BJ (cell line): ENCODE measurements around the gene PTCSC3. TPM values are rescaled to one million over a fixed set of nuclear protein-coding genes. Genes with fewer than 3 reads are reported as not detected.

ENCODE experiments used
- CTCF ChIA-PET: fragments of 350-600 bp; formaldehyde crosslinking; extraction: SDS; loops from one replicate; lab custom pipeline; 2021; ENCODE audit warnings: antibody characterized with exemption, inconsistent platforms; lab: Yijun Ruan, JAX
- POLR2A ChIA-PET: fragments of 300-600 bp; sonication (Branson Sonifier 250); formaldehyde crosslinking; extraction: SDS; loops from one replicate; lab custom pipeline; 2021; ENCODE audit warnings: antibody characterized with exemption; lab: Charles Lee
- DNase-seq: peaks from one replicate; pipeline ENCODE4 v3.0.0-alpha.2; 2011; ENCODE audit warnings: low read depth
- H3K27me3 ChIP-seq: 2 replicates; pipeline ENCODE4 v1.6.0; 2011; ENCODE audit warnings: low read length; ENCODE audit not compliant: control insufficient read depth, insufficient read depth
- H3K36me3 ChIP-seq: 2 replicates; pipeline ENCODE4 v1.5.1; 2011; ENCODE audit warnings: low read length; ENCODE audit not compliant: control insufficient read depth, insufficient read depth
- H3K4me3 ChIP-seq: 2 replicates; pipeline ENCODE4 v1.5.1; 2011; ENCODE audit warnings: low read depth, mild to moderate bottlenecking, control low read depth, low read length
- CTCF ChIP-seq: IDR thresholded peaks from 2 replicates; pipeline ENCODE4 v1.5.1; 2011; ENCODE audit warnings: low read depth, mild to moderate bottlenecking, control low read depth, inconsistent platforms, low read length, moderate library complexity; ENCODE audit not compliant: insufficient read depth
- polyA minus RNA-seq: library from RNA; depleted of rRNA, polyadenylated mRNA; stranded (reverse); fragments of >200 nt; gene quantifications from 2 replicates; pipeline ENCODE4 v1.2.3, GENCODE V29; 2011; rRNA and poly(A)+ RNA removed
- polyA plus RNA-seq: library from polyadenylated mRNA; depleted of rRNA; stranded (reverse); fragments of >200 nt; gene quantifications from 2 replicates; pipeline ENCODE4 v1.2.3, GENCODE V29; 2011; rRNA removed

PTCSC3 gene
- polyA plus RNA-seq (not detected in 2 replicates), polyA minus RNA-seq (not detected in 2 replicates)

GRCh38 chr14:36176524-36176923, at the start of gene PTCSC3:
Gene PTCSC3, minus strand, starts transcription at chr14:36176722.
- POLR2A ChIA-PET = no interaction called here

GRCh38 chr14:36226164-36226563, 49.6 kb upstream of the PTCSC3 start:
- ChIA-PET POLR2A (no interaction called here), CTCF (interaction anchor here (1.4 kb wide), 1 partner anchor 156 kb away, joined by 5 read pairs; no protein-coding TSS in a partner anchor)
- DNase-seq = no peak
- no peaks in the 10 kb centered on the region for H3K27me3 ChIP-seq
- no peaks in the 10 kb centered on the region for H3K36me3 ChIP-seq
- no peak overlapping the region for H3K4me3 ChIP-seq
- no peak for TF ChIP-seq CTCF

More at GRCh38 chr14:36176524-36176923, at the start of gene PTCSC3:
- Histone ChIP-seq H3K4me3 (no peak within 1 kb of the TSS), H3K27me3 (no peaks in the 10 kb centered on the region), H3K36me3 (no peaks in the 10 kb centered on the region)
- TF ChIP-seq CTCF = no peak
- DNase-seq = no peak
- CTCF ChIA-PET = interaction anchor here (1.0 kb wide), 1 partner anchor 106 kb away, joined by 3 read pairs; no protein-coding TSS in a partner anchor

DNA sequence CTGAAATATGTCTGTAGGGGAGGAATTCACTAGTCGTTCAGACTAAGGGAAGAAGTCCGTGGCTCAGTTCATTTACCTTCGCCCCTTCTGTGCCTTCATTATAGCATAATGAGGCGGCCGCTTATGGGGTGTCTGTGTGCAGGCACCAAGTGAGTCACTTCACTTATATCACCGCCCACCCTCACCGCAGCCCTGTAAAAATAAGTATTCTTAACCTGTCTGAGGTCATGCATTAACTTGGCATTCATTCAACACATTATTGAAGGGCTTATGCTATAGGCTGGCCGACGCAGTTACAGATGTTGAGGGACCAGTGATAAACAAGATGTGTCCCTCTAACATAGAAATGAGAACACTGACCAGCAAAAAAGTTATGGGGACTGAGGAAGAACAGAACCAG, 47.7 kb upstream of the PTCSC3 start:
- ChIA-PET POLR2A (no interaction called here), CTCF (no interaction called here)
- TF ChIP-seq CTCF = no peak
- H3K27me3 ChIP-seq = no peaks in the 10 kb centered on the region
- no peak overlapping the region for H3K4me3 ChIP-seq
- DNase-seq = no peak
- no peaks in the 10 kb centered on the region for H3K36me3 ChIP-seq

- H3K36me3 ChIP-seq = no peaks in the 10 kb centered on the region
- no peak overlapping the region for H3K4me3 ChIP-seq
- ChIA-PET POLR2A (no interaction called here), CTCF (interaction anchor here (1.2 kb wide), 1 partner anchor 10 kb away, joined by 3 read pairs; no protein-coding TSS in a partner anchor)
- DNase-seq = no peak
- no peak for TF ChIP-seq CTCF
- H3K27me3 ChIP-seq = no peaks in the 10 kb centered on the region
Observed at GRCh38 chr14:36223558-36223957, 47.0 kb upstream of the PTCSC3 start.

DNA sequence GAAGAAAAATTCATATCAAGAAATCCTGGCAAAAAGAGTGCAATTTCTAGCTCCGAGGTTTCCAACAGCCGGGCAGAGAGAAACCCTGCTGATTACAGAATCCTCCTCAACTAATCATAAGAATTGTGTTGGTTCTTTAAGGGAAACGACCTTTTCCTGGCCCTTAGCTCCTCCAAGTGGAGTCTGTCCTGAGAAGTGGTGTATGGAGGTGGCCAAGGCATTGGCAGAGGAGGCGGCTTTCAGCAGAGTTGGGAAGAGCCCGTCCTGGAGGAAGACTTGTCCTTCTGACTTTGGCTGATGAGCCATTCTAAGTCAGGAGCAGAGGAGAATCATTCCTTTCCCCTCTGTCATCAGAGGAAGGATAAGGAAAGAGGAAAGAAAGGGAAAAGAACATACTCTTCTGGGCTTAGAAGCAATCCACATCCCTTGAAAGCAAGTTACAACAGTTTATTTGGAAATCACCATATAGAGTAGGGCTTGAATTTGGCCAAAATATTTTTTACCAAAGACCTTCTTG, 46.5 kb upstream of the PTCSC3 start:
- no peak for TF ChIP-seq CTCF
- CTCF ChIA-PET = interaction anchor here (1.2 kb wide), 1 partner anchor 11 kb away, joined by 3 read pairs; no protein-coding TSS in a partner anchor
- Histone ChIP-seq H3K4me3 (no peak overlapping the region), H3K36me3 (no peaks in the 10 kb centered on the region), H3K27me3 (no peaks in the 10 kb centered on the region)
- DNase-seq = no peak
- POLR2A ChIA-PET = no interaction called here
